ENCODE results near the gene GPSM1. TPM values are rescaled to one million over a fixed set of nuclear protein-coding genes. Genes with fewer than 3 reads are reported as not detected.

The GPSM1 gene
- total RNA-seq, 1 experiment from 2014 or later, result 14.2 TPM

GRCh38 chr9:136282272-136282861 lies 45.0 kb upstream of the GPSM1 start:
- DNase-seq (ENCODE audit: low spot score), result no peak
- TF ChIP-seq CTCF (IDR thresholded peaks at IDR 0.05), result no peak
- no peak for TF ChIP-seq TEAD1 (CRISPR knock-in tag; IDR thresholded peaks at IDR 0.05)
- no peak for TF ChIP-seq ZNF416 (CRISPR knock-in tag; IDR thresholded peaks at IDR 0.05)
- TF ChIP-seq ERG (CRISPR knock-in tag; IDR thresholded peaks at IDR 0.05), result no peak
- TF ChIP-seq AFF4 (CRISPR knock-in tag; IDR thresholded peaks at IDR 0.05; ENCODE audit: borderline replicate concordance), result no peak
- TF ChIP-seq AR (CRISPR knock-in tag; IDR thresholded peaks at IDR 0.05), result no peak
- no peak for TF ChIP-seq ATF2 (CRISPR knock-in tag; IDR thresholded peaks at IDR 0.05; ENCODE audit: borderline replicate concordance, low read depth)
- no peak for TF ChIP-seq ZNF671 (CRISPR knock-in tag; IDR thresholded peaks at IDR 0.05)
- no peak for TF ChIP-seq JUN (CRISPR knock-in tag; IDR thresholded peaks at IDR 0.05)
- Mint-ChIP-seq H3K36me3 (no peaks in the 10 kb centered on the region), H3K4me3 (no peak overlapping the region), H3K27me3 (ENCODE audit: low read depth) (no peaks in the 10 kb centered on the region), H3K27ac (no peak overlapping the region), H3K9me3 (peaks cover 4% of the 10 kb centered on the region; the same call in 1 of the 2 replicates), H3K4me1 (peaks cover 7% of the 10 kb centered on the region; the same call in 1 of the 2 replicates)
- POLR2A ChIA-PET, result no interaction called here
- no peak for ATAC-seq
- CTCF ChIA-PET, result interaction anchor here (0.6 to 2.9 kb wide), 6 partner anchors 14 to 144 kb away, joined by 3 to 22 read pairs (median 4); no protein-coding TSS in a partner anchor

- H3K4me1 Mint-ChIP-seq, result peaks cover 7% of the 10 kb centered on the region; the same call in 1 of the 2 replicates
- H3K36me3 Mint-ChIP-seq, result no peaks in the 10 kb centered on the region
- no peak overlapping the region for H3K27ac Mint-ChIP-seq
- no peaks in the 10 kb centered on the region for H3K27me3 Mint-ChIP-seq (ENCODE audit: low read depth)
- no peak overlapping the region for H3K4me3 Mint-ChIP-seq
- peaks cover 4% of the 10 kb centered on the region; the same call in 1 of the 2 replicates for H3K9me3 Mint-ChIP-seq
- no peak for TF ChIP-seq ZNF219 (CRISPR knock-in tag; IDR thresholded peaks at IDR 0.05; ENCODE audit: borderline replicate concordance)
- TF ChIP-seq TEAD1 (CRISPR knock-in tag; IDR thresholded peaks at IDR 0.05), result no peak
- peak; percentile 66; the same call in 1 of the 2 replicates for TF ChIP-seq ETV6 (CRISPR knock-in tag; IDR thresholded peaks at IDR 0.05)
- peak; percentile 81; the same call in 1 of the 2 replicates for TF ChIP-seq HMGXB4 (CRISPR knock-in tag; IDR thresholded peaks at IDR 0.05)
- no peak for TF ChIP-seq NFE2L1 (CRISPR knock-in tag; IDR thresholded peaks at IDR 0.05)
- TF ChIP-seq CTCF (IDR thresholded peaks at IDR 0.05), result peak; percentile 73
- ATAC-seq (peak; percentile 96), DNase-seq (ENCODE audit: low spot score) (peak; percentile 89)
- POLR2A ChIA-PET, result no interaction called here
- CTCF ChIA-PET, result interaction anchor here (0.6 to 2.9 kb wide), 20 partner anchors 8 to 485 kb away, joined by 3 to 22 read pairs (median 4); no protein-coding TSS in a partner anchor
Measured at GRCh38 chr9:136283291-136284235, 43.8 kb upstream of the GPSM1 start.

Measured in WTC11 (cell line).